Heart right ventricle (tissue), 16 donors: ENCODE measurements around the gene DEFB115. TPM values are rescaled to one million over a fixed set of nuclear protein-coding genes. Genes with fewer than 3 reads are reported as not detected.

Experiments used
- ATAC-seq, 8 donors: fragments of 200-7000 bp; cut with Tn5 transposase; one replicate each; pipeline ENCODE4 v1.9.1; 2020; ENCODE audit warnings: mild to moderate bottlenecking in 8 of 8, moderate library complexity in 8 of 8, moderate number of reproducible peaks in 1 of 8
- DNase-seq, 2 donors: peaks; one replicate each; pipeline ENCODE4 v3.0.0-alpha.2; 2020
- H3K27ac ChIP-seq, 10 donors: fragments of 200-600 bp; sonication (generic) in 2 of 10; one replicate each; pipeline versions ENCODE4 v1.5.0 to v1.8.0; 2020 to 2022; ENCODE audit warnings: mild to moderate bottlenecking in 3 of 10
- H3K27me3 ChIP-seq, 7 donors: fragments of 200-600 bp; one replicate each; pipeline ENCODE4 v1.8.0; 2021 to 2022; ENCODE audit warnings: mild to moderate bottlenecking in 2 of 7
- H3K36me3 ChIP-seq, 9 donors: fragments of 200-600 bp; sonication (generic) in 1 of 9; one replicate each; pipeline versions ENCODE4 v1.5.0 to v1.8.0; 2020 to 2022; ENCODE audit warnings: mild to moderate bottlenecking in 2 of 9
- H3K4me1 ChIP-seq, 9 donors: fragments of 200-600 bp; sonication (generic) in 1 of 9; one replicate each; pipeline versions ENCODE4 v1.5.0 to v1.8.0; 2020 to 2022; ENCODE audit warnings: mild to moderate bottlenecking in 4 of 9
- H3K4me3 ChIP-seq, 10 donors: fragments of 200-600 bp; sonication (generic) in 2 of 10; one replicate each; pipeline versions ENCODE4 v1.5.0 to v1.8.0; 2020 to 2022; ENCODE audit warnings: mild to moderate bottlenecking in 7 of 10, moderate library complexity in 2 of 10
- H3K9me3 ChIP-seq, 11 donors: fragments of 200-600 bp in 10 of 11; sonication (generic) in 2 of 11; one replicate each; pipeline versions ENCODE4 v1.5.0 to v1.8.0; 2013 to 2022; ENCODE audit warnings: mild to moderate bottlenecking in 2 of 11, control low read depth in 1 of 11, moderate library complexity in 1 of 11
- CTCF ChIP-seq, 9 donors: fragments of 200-600 bp; sonication (generic) in 2 of 9; IDR thresholded peaks; one replicate each; pipeline versions ENCODE4 v1.5.0 to v1.8.0; 2021 to 2022; ENCODE audit warnings: antibody characterized with exemption in 9 of 9, mild to moderate bottlenecking in 5 of 9, moderate library complexity in 1 of 9
- WGBS, 2 donors: extraction: QIAGEN DNeasy Blood & Tissue Kit; methylation state at CpG; one replicate each; pipeline ENCODE4 v1.1.7; 2013; ENCODE audit warnings: inconsistent platforms in 1 of 2; 5-methylcytosine and 5-hydroxymethylcytosine counted together
- intact Hi-C, 10 donors: fragments of 100-400 bp; cut with DNase I; formaldehyde crosslinking; loops; one replicate each; pipeline versions ENCODE4 v1.11.1 to v1.14.2; 2022
- polyA plus RNA-seq, 2 donors: library from polyadenylated mRNA; stranded (reverse); fragments of 200-250 nt; gene quantifications; one replicate each; pipeline ENCODE4 v1.2.3, GENCODE V29; 2013
- total RNA-seq, 10 donors: library from RNA; stranded (reverse); fragmentation: NEBNext Ultra II Directional in 3 of 10; extraction: Animal tissue kit (Norgen Biotek cat#: 25700) in 3 of 10; gene quantifications; one replicate each; pipeline versions ENCODE4 v1.2.1 to v1.2.4, GENCODE V29; 2021 to 2023
- donor health status: Arrhythmogenic right ventricular cardiomyopathy.
- donor health status: ischemic (EF 13 %, LVEDD 7.1; RV severe dilation, severe dysfunction).
- donor health status: healthy with polysubstance abuse.
- donor health status: DM: no; HTN: yes; CAD: no.
- donor health status: DM: no; HTN: no; CAD: no.
- donor health status: ischemic (EF 25% LVEDD 6.9; RV normal size, moderate dysfunction).
- donor health status: ischemic (EF 25% LVEDD 5.7; RV mildly dilated, moderate dysfunction).
- donor health status: healthy.
- donor health status: DM: yes; HTN: yes; CAD: no.
- donor health status: Ischemic cardiomyopathy.
- donor health status: ischemic (EF 35%, LVEDD 5.7; RV mildly dilated, moderate dysfunction).
- donor health status: nonischemic (EF 11% LVEDD 7.7; RV severe dilation, severe dysfunction).
- donor health status: DM: yes; HTN: yes; CAD: no.
- donor health status: PGD.
- donor health status: ischemic (EF 29% LVEDD 5.4; RV normal size, mild dysfunction).
- donor health status: nonischemic (EF 23%, LVEDD 6.1; RV moderate dilation, normal function).

Gene DEFB115
- total and polyA plus RNA-seq, 12 donors: not detected

GRCh38 chr20:31308535-31309162, 51.2 kb downstream of the DEFB115 start, which contains the start of gene DEFB116:
DEFB116 (minus strand) TSS chr20:31308585; CDS start chr20:31308585, 0 bp downstream.
- 43 to 48% methylated on average over 8 of the region's 8 CpGs for whole genome bisulfite sequencing, 2 donors
- Histone ChIP-seq H3K4me3 (no peak within 1 kb of the TSS), H3K27ac (no peak within 1 kb of the TSS), H3K36me3 (no peaks in the 10 kb centered on the region), H3K9me3 (peaks cover 0 to 14% (median 7%) of the 10 kb centered on the region in 11 donors), H3K4me1 (no peaks in the 10 kb centered on the region), H3K27me3 (no peaks in the 10 kb centered on the region)
- no peak for DNase-seq
- no peak for TF ChIP-seq CTCF (IDR thresholded peaks at IDR 0.05)
- intact Hi-C loops: no loop called here
- ATAC-seq: no peak

Other genes with a start within 250 kb of the DEFB115 start
- gene DEFB116, start 50.9 kb downstream of the DEFB115 start, total RNA-seq: not detected
- gene DEFB116, start 50.9 kb downstream of the DEFB115 start, polyA plus RNA-seq: not detected
- not detected for gene DEFB118, start 110.9 kb downstream of the DEFB115 start, total RNA-seq
- not detected for gene DEFB118, start 110.9 kb downstream of the DEFB115 start, polyA plus RNA-seq
- not detected for gene DEFB119, start 132.9 kb downstream of the DEFB115 start, total RNA-seq
- not detected for gene DEFB119, start 132.9 kb downstream of the DEFB115 start, polyA plus RNA-seq
- not detected for gene DEFB121, start 148.6 kb downstream of the DEFB115 start, total RNA-seq
- gene DEFB121, start 148.6 kb downstream of the DEFB115 start, polyA plus RNA-seq: not detected
- not detected for gene DEFB123, start 183.0 kb downstream of the DEFB115 start, total RNA-seq
- not detected for gene DEFB123, start 183.0 kb downstream of the DEFB115 start, polyA plus RNA-seq
- gene DEFB124, start 217.5 kb downstream of the DEFB115 start, total RNA-seq: 1 to 10 TPM in 2 of 10 donors, not detected in 8; 1.5 to 3.1 TPM
- gene DEFB124, start 217.5 kb downstream of the DEFB115 start, polyA plus RNA-seq: 1 to 10 TPM in 1 of 2 donors, under 1 TPM in 1; 0.13 to 1.5 TPM
- gene REM1, start 217.6 kb downstream of the DEFB115 start, total RNA-seq: 1 to 10 TPM in 7 of 10 donors, under 1 TPM in 3; 0.60 to 3.4 (median 1.3) TPM
- 1 to 10 TPM; 3.9 to 7.2 TPM for gene REM1, start 217.6 kb downstream of the DEFB115 start, polyA plus RNA-seq